ENCODE results near the gene EFEMP1.

Gene EFEMP1

GRCh38 chr2:55826246-55826645 is 97.3 kb downstream of the EFEMP1 start:
- DNase-seq (ENCODE audit: low read depth), result no peak
- no peak for TF ChIP-seq POLR2A (IDR thresholded peaks at IDR 0.05; ENCODE audit: extremely low read depth, insufficient read length)
- TF ChIP-seq, protein P1, sequence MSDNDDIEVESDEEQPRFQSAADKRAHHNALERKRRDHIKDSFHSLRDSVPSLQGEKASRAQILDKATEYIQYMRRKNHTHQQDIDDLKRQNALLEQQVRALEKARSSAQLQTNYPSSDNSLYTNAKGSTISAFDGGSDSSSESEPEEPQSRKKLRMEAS (IDR thresholded peaks at IDR 0.05; ENCODE audit: low read depth, low read length), result no peak
- TF ChIP-seq CTCF (IDR thresholded peaks at IDR 0.05; ENCODE audit: low read depth, low read length), result no peak
- TF ChIP-seq MYC (IDR thresholded peaks at IDR 0.05; ENCODE audit: low read depth, low read length), result no peak
- H3K4me3 ChIP-seq (ENCODE audit: low read depth, low read length), result no peak overlapping the region

DNA sequence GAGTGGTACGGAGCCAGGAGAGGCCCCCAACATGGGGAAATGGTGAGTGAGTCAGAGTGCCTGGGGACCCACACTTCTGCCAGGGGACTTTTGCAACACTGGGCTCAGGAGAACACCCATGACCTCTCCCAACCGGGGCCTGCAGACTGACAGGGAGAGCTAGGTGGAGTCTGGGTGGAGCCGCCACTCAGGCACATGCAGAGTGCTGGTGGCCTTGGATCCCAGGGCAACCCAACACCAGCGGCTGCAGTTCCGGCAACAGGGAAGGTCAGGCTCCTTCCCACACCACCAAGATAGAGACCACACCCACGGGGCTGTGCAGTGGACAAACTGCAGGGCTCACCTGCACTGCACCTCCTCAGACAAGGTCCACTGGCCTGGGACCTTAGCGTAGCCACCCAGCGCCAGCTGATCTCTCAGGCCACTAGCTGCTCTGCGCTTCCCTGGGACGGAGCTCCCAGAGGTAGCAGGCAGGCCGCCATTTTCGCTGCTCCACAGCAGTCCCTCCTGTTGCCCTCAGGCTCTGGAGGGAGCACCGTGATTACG is 99.0 kb downstream of the EFEMP1 start:
- TF ChIP-seq, protein P1 (IDR thresholded peaks at IDR 0.05; ENCODE audit: low read depth, low read length), result no peak
- TF ChIP-seq MYC (IDR thresholded peaks at IDR 0.05; ENCODE audit: low read depth, low read length), result no peak
- no peak for TF ChIP-seq POLR2A (IDR thresholded peaks at IDR 0.05; ENCODE audit: extremely low read depth, insufficient read length)
- TF ChIP-seq CTCF (IDR thresholded peaks at IDR 0.05; ENCODE audit: low read depth, low read length), result no peak
- H3K4me3 ChIP-seq (ENCODE audit: low read depth, low read length), result peak overlapping the region; percentile 10
- peak; percentile 56 for DNase-seq (ENCODE audit: low read depth)

Measured in NB4 (cell line).